Right renal pelvis (tissue), 4 donors: ENCODE results near the gene FKBP7. TPM values are rescaled to one million over a fixed set of nuclear protein-coding genes. Genes with fewer than 3 reads are reported as not detected.
"Not testable (repeated sequence)": the region's sequence is repeated elsewhere in the genome, so short reads cannot be mapped to it uniquely, and the experiment has no call there.

ENCODE experiments used
- DNase-seq, 4 donors: peaks; one replicate each; pipeline ENCODE4 v3.0.0-alpha.2; 2013; ENCODE audit warnings: low read depth in 4 of 4, low spot score in 3 of 4, missing footprints in 1 of 4
- polyA plus RNA-seq, 4 donors: library from polyadenylated mRNA; unstranded; fragments of 120-200 nt; gene quantifications; one replicate each; pipeline ENCODE4 v1.2.1, GENCODE V29; 2013; ENCODE audit not compliant: insufficient read length in 4 of 4

FKBP7 gene, protein sequence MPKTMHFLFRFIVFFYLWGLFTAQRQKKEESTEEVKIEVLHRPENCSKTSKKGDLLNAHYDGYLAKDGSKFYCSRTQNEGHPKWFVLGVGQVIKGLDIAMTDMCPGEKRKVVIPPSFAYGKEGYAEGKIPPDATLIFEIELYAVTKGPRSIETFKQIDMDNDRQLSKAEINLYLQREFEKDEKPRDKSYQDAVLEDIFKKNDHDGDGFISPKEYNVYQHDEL
- polyA plus RNA-seq: 10 to 100 TPM; 54.1 to 72.9 (median 64.4) TPM

DNA sequence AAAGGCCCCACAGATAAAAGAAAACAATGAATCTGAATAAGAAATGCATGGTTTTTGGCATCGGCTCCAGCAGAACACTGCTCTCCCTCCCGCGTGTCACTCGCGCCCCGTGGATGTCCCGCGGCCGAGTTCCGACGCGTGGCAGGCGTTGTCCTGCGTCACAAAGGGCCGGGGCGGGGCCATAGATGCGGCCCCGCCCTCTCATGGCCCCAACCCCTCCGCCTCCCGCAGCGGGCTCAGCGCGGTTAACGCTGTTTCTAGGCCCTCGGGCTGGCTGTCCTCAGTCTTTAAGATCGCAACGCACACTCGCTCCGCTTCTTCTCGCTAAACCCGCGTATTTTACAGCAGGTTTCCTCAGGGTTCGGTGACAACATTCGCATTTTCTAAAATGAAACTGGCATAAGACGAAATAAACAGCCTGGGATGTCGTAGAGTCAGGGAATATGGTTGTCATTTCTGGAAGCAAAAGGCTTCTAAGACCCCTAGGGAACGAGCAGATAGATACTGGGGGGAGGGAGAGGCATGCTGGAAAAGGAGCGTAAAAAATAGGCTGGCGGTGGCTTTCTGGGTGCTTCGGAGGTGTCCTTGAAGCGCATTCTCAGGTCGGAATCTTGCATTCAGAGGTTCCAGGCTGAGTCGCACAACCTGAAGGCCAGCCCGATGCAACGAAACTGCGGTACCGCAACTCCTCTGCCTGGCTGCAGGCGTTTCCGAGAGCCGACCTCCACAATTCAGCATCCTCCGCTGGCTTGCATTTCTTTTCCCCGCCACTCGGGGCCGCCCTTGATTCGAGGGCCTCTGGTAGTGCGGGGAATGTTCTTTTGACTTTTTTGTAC lies at the start of gene FKBP7:
FKBP7 (minus strand) TSS at position 162 of the 836 bp plus-strand sequence; CDS start at position 61, 101 bp downstream.
- peak; percentile 67 to 82 (median 74) for DNase-seq

DNA sequence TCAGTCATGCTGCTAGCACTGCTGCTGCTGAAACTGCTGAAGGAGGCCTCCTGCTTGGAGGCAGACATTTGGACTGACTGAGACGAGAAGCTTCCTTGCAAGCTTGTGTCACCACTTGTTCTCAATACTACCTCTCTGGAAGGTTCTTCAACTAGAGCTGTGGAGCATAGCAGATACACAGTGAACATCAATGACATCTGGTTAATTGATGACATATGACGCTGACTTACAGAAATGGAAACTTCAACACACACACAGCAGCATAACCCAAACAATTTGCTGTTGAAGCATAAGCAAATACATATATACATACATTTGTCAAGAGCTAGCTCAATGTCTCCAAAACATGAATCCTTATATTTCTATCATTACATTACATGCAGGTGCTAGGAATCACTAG lies 49.2 kb upstream of the FKBP7 start:
- DNase-seq: no peak

DNA sequence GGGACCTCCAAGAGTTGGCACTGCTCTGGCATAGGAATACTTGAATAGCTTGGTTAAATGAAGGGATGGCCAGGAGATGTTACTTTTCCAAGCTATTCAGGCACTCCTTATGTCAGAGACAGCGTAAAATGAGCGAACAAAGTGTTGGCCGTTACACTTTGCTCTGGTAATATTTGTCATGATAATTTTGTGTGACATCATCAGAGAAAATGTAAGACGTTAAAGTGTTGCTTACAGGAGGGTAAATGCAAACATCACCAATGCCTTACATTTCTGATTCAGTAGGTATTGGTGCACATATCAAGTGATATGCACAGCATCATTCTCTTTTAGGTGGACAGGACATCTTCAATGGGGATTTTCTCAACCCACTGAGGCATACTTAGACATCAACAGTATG lies 47.9 kb upstream of the FKBP7 start:
- DNase-seq: no peak

DNA sequence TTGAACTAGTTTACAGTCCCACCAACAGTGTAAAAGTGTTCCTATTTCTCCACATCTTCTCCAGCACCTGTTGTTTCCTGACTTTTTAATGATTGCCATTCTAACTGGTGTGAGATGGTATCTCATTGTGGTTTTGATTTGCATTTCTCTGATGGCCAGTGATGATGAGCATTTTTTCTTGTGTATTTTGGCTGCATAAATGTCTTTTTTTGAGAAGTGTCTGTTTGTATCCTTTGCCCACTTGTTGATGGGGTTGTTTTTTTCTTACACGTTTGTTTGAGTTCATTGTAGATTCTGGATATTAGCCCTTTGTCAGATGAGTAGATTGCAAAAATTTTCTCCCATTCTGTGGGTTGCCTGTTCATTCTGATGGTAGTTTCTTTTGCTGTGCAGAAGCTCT lies 47.1 kb upstream of the FKBP7 start:
- not testable (repeated sequence) for DNase-seq

DNA sequence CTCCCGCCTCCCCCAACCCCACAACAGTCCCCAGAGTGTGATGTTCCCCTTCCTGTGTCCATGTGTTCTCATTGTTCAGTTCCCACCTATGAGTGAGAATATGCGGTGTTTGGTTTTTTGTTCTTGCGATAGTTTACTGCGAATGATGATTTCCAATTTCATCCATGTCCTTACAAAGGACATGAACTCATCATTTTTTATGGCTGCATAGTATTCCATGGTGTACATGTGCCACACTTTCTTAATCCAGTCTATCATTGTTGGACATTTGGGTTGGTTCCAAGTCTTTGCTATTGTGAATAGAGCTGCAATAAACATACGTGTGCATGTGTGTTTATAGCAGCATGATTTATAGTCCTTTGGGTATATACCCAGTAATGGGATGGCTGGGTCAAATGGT lies 46.6 kb upstream of the FKBP7 start:
- DNase-seq: not testable (repeated sequence)

DNA sequence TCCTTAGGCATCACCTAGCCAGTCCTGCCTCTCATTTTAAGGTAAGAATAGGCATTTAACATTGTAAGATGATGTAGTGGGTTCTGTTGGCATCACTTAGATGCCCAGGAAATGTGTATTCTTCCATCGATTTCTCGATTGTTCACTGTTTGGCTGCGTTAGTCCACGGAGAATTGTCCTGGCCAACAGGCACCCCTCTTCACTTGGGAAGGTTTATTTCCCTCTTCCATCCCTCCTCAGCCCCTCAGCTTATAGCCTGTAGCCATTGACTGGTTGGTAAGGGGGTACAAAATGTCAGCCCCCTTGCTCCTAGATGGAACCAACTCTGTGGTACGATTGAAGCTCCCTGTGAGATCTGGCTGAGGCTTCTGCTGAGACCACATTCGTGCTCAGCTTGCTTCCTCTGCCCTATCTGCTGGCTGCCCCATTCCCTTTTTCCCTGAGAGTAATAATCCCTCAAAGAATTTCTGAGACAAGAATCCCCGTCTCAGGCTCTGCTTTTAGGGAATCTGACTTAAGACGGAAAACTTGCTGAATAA lies 45.3 kb upstream of the FKBP7 start:
- no peak for DNase-seq

DNA sequence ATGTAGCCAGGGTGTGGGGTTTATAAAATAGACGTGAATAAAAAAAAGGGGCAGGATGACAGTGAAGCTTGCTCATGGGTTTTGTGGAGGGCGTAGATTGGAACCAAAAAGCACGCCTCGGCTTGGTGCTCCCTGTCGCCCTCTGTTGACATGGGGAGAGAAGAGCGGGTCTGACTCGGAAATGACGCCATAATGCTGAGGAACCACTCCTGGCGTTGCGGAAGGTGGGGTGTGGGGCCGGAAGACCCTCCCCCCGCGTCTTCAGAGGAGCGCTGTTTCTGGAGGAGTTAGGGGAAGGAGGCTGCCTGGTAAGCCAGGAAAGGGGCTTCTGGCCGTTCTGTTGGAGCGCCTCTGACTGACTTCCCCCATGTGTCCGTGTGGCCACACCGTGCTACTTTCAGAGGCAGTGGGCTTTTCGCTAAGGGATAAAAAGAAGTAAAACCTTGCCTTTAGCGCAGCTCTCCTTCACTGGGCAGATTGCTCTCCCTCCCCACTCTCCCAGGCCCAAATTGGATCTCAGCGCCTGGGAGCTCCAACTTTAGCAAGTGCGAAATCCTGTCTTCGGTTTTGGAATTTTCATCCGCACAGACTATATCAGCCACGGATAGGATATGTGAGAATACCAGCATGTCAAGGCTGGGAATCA lies 44.7 kb upstream of the FKBP7 start:
- DNase-seq: peak; percentile 57 to 76 (median 72)

DNA sequence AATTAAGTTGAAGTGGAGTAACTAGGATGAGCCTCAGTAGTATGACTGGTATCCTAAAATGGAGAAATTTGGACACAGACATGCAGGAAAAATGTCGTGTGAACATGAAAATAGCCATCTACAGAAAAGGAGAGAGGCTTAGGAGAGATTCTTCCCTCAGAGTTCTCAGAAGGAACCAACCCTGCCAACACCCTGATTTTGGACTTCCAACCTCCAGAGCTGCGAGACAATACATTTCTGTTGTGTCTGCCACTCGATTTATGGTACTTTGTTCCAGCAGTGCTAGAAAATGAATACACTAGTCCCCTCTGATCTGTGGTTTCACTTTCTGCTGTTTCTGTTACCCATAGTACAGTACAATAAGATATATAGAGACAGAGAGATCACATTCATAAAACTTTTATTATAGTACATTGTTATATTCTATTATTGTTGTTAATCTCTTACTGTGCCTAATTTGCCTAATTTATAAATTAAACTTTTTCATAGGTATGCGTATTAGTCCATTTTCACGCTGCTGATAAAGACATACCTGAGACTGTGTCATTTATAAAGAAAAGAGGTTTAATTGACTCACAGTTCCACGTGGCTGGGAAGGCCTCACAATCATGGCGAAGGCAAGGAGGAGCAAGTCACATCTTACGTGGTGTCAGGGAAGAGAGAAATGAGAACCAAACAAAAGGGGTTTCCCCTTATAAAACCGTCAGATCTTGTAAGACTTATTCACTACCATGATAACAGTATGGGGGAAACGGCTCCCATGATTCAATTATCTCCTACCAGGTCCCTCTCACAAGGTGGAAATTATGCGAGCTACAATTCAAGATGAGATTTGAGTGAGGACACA lies 43.1 kb upstream of the FKBP7 start:
- no peak for DNase-seq

DNA sequence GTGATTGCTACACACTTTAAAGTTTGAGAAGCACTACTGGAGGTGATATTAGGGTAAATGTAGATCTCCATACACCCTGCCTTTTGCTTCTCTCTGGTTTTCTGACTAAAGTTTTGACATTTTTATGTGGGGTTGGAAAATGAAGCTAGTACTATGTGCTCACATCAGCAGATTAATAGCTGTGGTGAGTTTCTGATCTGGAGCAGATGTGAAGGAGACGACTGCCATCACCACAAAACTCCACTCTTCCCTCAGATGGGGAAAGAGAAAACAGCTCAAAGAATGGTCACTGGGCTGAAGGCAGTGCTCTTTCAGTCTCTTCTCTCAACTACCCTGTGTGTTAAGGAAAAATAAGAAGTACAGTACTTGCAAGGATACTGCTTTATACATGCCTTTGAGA lies 39.1 kb upstream of the FKBP7 start:
- no peak for DNase-seq

DNA sequence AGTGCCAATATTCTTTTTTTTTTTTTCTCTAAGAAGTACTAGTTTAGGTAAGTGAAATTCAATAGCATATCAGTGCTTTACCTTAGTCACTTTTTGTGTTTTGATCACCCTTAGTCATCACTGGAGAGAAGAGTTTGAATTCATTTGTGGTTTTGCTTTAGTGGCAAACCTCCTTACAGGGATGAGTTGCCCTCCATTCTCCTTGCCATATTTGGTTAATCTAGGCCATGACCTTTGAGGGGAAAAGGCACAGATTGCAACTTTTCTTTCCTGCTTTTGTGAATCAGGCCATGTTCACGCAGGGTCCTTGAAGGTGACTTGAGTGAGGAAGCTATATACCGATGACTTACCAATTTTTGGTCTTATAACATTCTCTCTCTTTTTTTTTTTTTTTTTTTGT lies 36.3 kb upstream of the FKBP7 start:
- DNase-seq: no peak

DNA sequence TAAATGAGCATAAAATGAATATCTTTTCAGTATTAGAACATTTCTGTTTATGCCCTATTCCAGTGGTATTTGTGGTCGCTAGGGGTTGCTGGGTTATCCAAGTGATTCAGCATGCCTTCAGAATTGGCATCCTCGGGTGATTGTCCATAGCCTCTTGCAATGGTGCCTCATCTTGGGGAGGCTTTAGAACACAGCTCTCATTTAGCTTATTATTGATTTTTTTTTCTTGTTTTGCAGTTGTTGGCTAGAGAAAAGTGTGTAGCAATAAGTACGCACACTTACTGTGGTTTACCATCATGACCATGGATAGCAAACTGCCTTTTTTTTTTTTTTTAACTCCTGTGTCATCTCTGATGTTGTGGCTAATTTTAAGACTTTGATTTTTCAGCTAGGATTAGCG lies 35.5 kb upstream of the FKBP7 start:
- DNase-seq: no peak

DNA sequence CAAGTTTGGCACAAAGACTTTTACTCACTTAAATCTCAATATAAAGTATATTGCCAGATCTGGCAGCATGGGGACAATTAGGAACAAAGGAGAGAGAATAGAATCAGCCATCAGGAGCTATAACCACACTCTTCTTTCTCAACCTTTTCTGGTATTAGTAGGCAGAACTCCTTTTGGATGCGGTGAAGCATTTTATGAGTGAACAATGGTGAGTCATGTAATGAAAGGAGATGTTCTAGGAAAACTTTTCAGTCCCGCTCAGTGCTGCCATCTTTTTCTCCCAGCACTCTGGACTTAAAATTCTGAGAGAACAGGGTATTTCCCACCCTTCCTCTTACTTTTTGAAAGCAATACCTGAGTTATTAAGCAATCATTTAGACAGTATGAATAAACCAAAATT lies 34.1 kb upstream of the FKBP7 start:
- no peak for DNase-seq

DNA sequence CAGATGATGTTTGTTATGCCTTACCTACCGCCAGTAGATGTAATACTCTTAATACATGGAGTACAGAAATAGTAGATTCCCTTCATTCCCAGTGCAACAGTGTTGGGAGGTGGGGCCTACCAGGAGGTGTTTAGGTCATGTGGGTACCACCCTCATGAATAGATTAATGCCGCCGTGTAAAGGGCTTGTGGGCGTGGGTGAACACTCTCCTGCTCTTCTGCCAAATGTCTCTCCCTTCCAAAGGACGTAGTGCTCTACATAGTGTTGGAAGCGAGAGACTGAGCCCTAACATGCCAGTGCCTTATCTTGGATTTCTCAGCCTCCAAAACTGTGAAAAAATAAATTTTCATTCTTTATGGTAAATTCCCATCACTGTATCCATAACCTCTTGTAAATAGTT lies 32.0 kb upstream of the FKBP7 start:
- no peak for DNase-seq

DNA sequence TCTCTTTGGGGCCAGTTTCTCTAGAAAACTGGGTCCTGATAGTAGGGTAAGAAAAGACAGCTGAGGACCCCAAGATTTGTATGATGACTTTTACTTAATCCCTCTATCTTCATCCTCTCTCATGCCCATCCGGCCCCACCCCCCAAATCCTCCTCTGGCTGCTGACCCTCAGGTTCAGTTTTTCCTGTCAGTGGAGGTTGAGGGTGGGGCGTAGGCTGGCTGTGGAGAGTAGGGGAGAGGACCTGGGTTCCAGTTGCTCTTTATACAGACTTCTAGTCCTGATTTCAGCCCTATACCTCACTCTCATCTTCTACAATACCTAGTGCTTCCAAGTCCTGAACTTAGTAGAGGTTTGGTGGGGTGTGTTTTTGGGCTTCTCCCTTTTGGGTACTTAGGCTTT lies 30.2 kb upstream of the FKBP7 start:
- DNase-seq: no peak

DNA sequence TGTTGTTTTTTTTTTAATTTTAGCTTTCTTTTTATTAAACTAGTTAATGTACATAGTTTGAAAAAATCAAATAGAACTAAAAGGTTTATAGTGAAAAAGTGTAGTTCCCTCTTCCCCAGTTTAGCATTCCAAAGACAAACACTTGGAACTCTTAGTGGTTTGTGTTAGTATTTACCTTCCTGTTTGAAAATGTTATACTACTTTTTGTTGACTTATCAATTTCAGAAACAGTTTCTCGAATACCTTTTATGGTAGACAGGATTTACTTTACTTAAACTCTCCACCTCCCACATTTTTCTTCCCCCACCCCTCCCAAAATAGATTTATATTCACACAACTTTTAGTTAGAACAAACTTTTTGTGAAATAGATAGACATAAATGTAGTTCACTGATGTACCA lies 28.5 kb upstream of the FKBP7 start:
- DNase-seq: no peak

DNA sequence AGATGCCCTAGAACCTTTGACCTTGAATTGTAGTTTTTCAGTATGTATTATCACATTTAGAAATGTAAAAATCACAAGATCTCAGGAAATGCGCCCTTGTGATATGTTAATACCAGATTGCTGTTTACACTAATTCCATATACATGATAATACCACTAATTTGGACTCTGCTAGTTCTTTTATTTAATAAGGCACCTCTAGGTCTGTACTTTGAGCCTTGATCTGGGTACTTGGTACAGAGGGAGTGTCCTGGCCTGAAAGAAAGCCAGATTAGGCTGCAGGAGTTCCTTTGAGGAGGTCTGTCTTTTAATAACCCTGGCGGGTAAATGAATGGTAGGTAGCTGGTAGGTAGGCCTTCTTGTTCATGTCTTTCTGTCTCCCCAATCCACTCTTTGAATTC lies 28.1 kb upstream of the FKBP7 start:
- DNase-seq: no peak

DNA sequence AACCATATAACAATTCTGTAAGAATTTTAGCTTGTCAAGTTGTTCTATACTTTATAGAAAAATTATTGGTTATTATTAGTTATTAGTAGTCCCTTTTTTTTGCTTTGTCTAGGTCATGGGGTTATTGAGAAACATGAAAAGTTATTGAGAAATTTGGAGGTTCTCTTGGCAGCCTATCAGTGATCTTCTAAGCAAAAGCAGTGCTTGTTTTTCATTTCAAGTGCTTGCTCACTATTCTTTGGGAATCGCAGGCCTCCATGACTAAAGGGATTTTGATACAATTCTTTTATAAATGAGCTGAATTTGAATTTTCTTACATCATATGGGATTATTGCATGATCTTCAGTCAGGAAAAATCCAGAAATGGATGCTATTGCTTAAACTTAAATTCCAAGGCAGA lies 27.7 kb upstream of the FKBP7 start:
- DNase-seq: no peak

DNA sequence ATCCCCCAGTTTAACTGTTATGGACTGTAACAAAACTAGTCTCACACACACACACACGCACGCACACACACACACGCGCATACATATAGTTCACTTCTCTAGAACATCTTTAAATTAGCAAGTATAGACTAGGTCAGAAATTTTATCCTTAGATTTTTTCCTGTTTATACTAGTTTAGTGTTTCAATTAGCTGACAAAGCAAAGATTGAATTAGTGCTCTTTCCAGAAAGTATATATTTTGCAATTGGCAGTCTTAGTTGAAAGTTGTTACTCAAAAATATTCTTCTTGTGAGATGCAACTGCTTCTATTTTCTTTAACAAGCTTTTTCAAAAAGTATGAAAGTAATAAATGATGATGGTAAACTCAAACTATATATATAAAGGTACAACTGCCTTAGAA lies 24.4 kb upstream of the FKBP7 start:
- no peak for DNase-seq

DNA sequence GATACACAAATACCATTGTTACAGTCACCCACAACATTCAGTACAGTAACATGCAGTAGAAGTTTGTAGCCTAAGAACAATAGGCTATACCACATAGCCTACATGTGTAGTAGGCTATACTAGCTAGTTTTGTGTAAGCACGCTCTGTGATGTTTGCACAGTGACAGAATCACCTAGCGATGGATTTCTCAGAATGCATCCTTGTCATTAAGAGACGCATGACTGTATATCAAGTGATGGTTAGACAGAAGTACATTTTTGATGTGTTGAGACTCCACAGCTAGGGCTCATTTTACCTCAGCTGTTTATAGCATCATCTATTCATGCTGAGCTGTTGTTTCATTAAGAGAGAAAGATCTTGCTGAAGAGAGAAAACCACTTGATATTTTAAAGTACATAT lies 21.2 kb upstream of the FKBP7 start:
- DNase-seq: no peak

DNA sequence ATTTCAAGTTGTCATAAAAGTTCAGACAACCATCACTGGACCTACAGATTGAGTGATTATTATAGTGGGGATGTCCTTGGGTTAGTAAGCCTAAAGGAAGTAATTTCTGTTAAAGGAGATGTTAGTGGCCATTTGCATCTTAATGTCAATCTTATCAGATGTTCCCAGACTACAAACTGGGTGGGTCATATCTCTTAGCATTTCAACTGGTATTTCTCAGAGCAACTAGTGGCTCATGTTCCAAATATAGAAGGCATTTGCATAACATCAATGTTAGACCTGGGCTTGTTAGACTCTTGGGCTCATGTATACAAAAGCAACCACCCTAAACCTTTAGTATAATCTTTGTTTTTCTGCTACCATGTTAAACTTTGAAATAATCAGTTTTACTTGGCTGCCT lies 19.7 kb upstream of the FKBP7 start:
- DNase-seq: no peak

DNA sequence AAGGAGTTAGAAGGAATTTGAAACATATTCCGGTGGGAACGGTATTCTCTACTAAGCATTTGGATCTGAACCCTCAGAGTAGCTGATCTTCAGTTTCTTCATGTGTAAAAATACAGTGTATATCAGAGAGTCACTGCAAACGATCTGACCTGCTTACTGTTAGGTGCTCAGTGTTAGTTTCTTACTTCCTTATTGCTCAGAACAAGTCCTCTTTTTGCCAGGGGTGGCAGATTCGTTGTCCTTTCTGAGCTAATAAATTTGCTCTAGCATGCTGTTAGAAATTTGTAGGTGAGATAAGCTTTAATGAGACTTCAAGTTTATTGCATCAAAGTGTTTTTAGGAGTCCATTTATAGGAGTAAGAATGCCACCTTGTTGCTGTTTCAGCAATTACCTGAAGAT lies 17.6 kb upstream of the FKBP7 start:
- no peak for DNase-seq
